Mesendoderm (in vitro differentiated cells): ENCODE measurements around the gene NCAPG2.
"Not testable (repeated sequence)": the region's sequence is repeated elsewhere in the genome, so short reads cannot be mapped to it uniquely, and the experiment has no call there.

ENCODE experiments used
- DNase-seq: peaks from one replicate; pipeline ENCODE4 v3.0.0; 2013
- H2AK5ac ChIP-seq: 2 replicates; pipeline ENCODE4 v1.6.1; 2013; ENCODE audit warnings: low read length, inconsistent platforms
- H2BK120ac ChIP-seq: 2 replicates; pipeline ENCODE4 v1.6.1; 2013; ENCODE audit warnings: low read depth, mild to moderate bottlenecking, low read length, moderate library complexity, mixed read lengths
- H2BK15ac ChIP-seq: replicated peaks from 2 replicates; pipeline ENCODE4 v1.6.1; 2013; ENCODE audit warnings: low read depth, mild to moderate bottlenecking, moderate library complexity
- H2BK5ac ChIP-seq: 2 replicates; pipeline ENCODE4 v1.6.1; 2013; ENCODE audit warnings: low read length, inconsistent platforms
- H3K18ac ChIP-seq: 2 replicates; pipeline ENCODE4 v1.6.1; 2013; ENCODE audit warnings: mild to moderate bottlenecking, low read length, mixed read lengths
- H3K23ac ChIP-seq: one replicate; pipeline ENCODE4 v1.6.1; 2013; ENCODE audit warnings: low read length
- H3K27ac ChIP-seq: 2 replicates; pipeline ENCODE4 v1.5.1; 2013; ENCODE audit warnings: low read depth, mild to moderate bottlenecking, inconsistent platforms, low read length, moderate library complexity
- H3K27me3 ChIP-seq: 2 replicates; pipeline ENCODE4 v1.6.1; 2013; ENCODE audit warnings: low read length, control low read depth, mild to moderate bottlenecking, inconsistent platforms; ENCODE audit not compliant: insufficient read depth, poor library complexity
- H3K36me3 ChIP-seq: 2 replicates; pipeline ENCODE4 v1.6.1; 2013; ENCODE audit warnings: low read length, inconsistent platforms; ENCODE audit not compliant: control insufficient read depth, insufficient read depth
- H3K4ac ChIP-seq: one replicate; pipeline ENCODE4 v1.6.1; 2013; ENCODE audit warnings: low read depth, mild to moderate bottlenecking, low read length, moderate library complexity
- H3K4me1 ChIP-seq: 2 replicates; pipeline ENCODE4 v1.6.1; 2013; ENCODE audit warnings: low read depth, low read length, inconsistent platforms; ENCODE audit not compliant: control insufficient read depth
- H3K4me2 ChIP-seq: 2 replicates; pipeline ENCODE4 v1.6.1; 2013; ENCODE audit warnings: low read length
- H3K4me3 ChIP-seq: 2 replicates; pipeline ENCODE4 v1.5.1; 2013; ENCODE audit warnings: mild to moderate bottlenecking, low read length
- H3K56ac ChIP-seq: one replicate; pipeline ENCODE4 v1.6.1; 2013; ENCODE audit warnings: low read length
- H3K79me1 ChIP-seq: 2 replicates; pipeline ENCODE4 v1.6.1; 2013; ENCODE audit warnings: low read length, inconsistent platforms
- H3K79me2 ChIP-seq: 2 replicates; pipeline ENCODE4 v1.6.1; 2013; ENCODE audit warnings: mild to moderate bottlenecking, low read length; ENCODE audit not compliant: control insufficient read depth, insufficient read depth
- H3K9ac ChIP-seq: 2 replicates; pipeline ENCODE4 v1.6.1; 2013; ENCODE audit warnings: low read length, inconsistent platforms
- H4K5ac ChIP-seq: one replicate; pipeline ENCODE4 v1.6.1; 2013; ENCODE audit warnings: low read length
- H4K8ac ChIP-seq: one replicate; pipeline ENCODE4 v1.6.1; 2013; ENCODE audit warnings: low read depth, mild to moderate bottlenecking, control low read depth, low read length, moderate library complexity
- WGBS: extraction: QIAGEN DNeasy Blood & Tissue Kit; methylation state at CpG from one replicate; pipeline ENCODE4 v1.1.7; 2013; ENCODE audit warnings: low lambda C conversion rate, missing lambda C conversion rate; ENCODE audit not compliant: insufficient coverage; ENCODE audit errors: extremely low coverage; 5-methylcytosine and 5-hydroxymethylcytosine counted together

NCAPG2 gene

DNA sequence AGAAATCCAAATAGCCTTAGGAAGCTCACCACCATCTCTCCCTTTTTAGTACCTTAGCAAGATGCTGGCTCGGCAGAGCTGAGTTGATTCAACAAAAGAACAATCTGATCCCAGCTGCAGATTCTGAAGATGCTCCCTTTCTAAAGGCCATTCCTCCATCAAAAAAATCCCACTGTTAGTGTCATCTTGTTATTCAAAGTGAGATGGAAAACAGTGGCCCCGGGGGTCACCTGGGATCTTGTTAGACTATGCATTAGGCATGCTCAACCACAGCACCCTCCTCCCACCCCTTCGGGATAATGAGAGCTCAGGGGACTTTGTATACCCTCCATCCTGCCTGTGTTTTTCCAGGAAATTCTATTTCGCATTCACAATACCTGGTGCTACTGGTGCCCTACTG, 2.4 kb downstream of the NCAPG2 start:
- no peak overlapping the region for H3K9ac ChIP-seq
- whole genome bisulfite sequencing = no CpG with 5 or more reads among the region's 4 CpGs
- peak; percentile 16 for DNase-seq

DNA sequence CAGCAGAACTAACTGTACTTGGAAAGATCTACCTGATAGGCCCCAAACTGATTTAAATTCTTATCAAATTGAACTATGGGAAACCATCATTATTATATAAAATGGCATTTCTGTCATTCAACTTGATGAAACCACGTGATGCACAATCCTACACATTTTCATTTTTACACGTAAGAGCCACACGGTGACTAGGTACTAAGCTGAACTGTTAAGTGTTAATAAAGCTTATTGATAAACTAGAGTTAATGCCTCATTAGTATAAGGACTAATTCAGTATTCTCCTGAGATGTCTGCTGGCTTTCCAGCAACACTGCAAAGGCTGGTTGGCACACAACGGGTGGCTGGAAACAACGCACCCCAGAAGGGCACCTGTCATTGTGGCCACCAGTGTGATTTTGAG, 4.6 kb downstream of the NCAPG2 start:
- Histone ChIP-seq H3K36me3 (peaks cover 9% of the 10 kb centered on the region), H3K4ac (no peak overlapping the region), H2BK120ac (no peak overlapping the region), H3K4me3 (no peak overlapping the region), H3K9ac (no peak overlapping the region), H3K56ac (no peak overlapping the region), H3K18ac (no peak overlapping the region), H2AK5ac (no peak overlapping the region), H2BK5ac (no peak overlapping the region), H3K79me2 (peaks cover 54% of the 10 kb centered on the region), H3K23ac (no peak overlapping the region), H4K5ac (no peak overlapping the region), H3K27ac (no peak overlapping the region), H3K27me3 (no peaks in the 10 kb centered on the region), H4K8ac (no peak overlapping the region), H3K4me2 (no peak overlapping the region), H3K79me1 (peaks cover 25% of the 10 kb centered on the region), H2BK15ac (no peak overlapping the region), H3K4me1 (peaks cover 7% of the 10 kb centered on the region)
- no peak for DNase-seq
- WGBS = no CpG with 5 or more reads among the region's 5 CpGs

More for the DNA sequence above, 2.4 kb downstream of the NCAPG2 start:
- peaks cover 47% of the 10 kb centered on the region for H3K79me2 ChIP-seq
- H2AK5ac ChIP-seq = no peak overlapping the region
- H3K4ac ChIP-seq = no peak overlapping the region
- H2BK15ac ChIP-seq = no peak overlapping the region
- no peak overlapping the region for H3K23ac ChIP-seq
- H3K36me3 ChIP-seq = peaks cover 8% of the 10 kb centered on the region
- peaks cover 20% of the 10 kb centered on the region for H3K79me1 ChIP-seq
- no peak overlapping the region for H3K4me2 ChIP-seq
- H3K18ac ChIP-seq = no peak overlapping the region
- H3K4me1 ChIP-seq = peaks cover 7% of the 10 kb centered on the region
- no peak overlapping the region for H4K8ac ChIP-seq
- no peak overlapping the region for H3K56ac ChIP-seq
- no peak overlapping the region for H2BK120ac ChIP-seq
- H3K27ac ChIP-seq = no peak overlapping the region
- no peaks in the 10 kb centered on the region for H3K27me3 ChIP-seq
- no peak overlapping the region for H2BK5ac ChIP-seq
- H3K4me3 ChIP-seq = no peak overlapping the region
- no peak overlapping the region for H4K5ac ChIP-seq

- H2AK5ac ChIP-seq = no peak overlapping the region
- H4K5ac ChIP-seq = no peak overlapping the region
- no peak overlapping the region for H3K4me2 ChIP-seq
- no peak for DNase-seq
- H3K4ac ChIP-seq = no peak overlapping the region
- no peak overlapping the region for H4K8ac ChIP-seq
- H2BK15ac ChIP-seq = no peak overlapping the region
- H3K27ac ChIP-seq = no peak overlapping the region
- no peak overlapping the region for H2BK120ac ChIP-seq
- H2BK5ac ChIP-seq = no peak overlapping the region
- peaks cover 9% of the 10 kb centered on the region for H3K36me3 ChIP-seq
- peaks cover 7% of the 10 kb centered on the region for H3K4me1 ChIP-seq
- H3K23ac ChIP-seq = no peak overlapping the region
- H3K9ac ChIP-seq = no peak overlapping the region
- H3K79me1 ChIP-seq = peaks cover 25% of the 10 kb centered on the region
- peaks cover 58% of the 10 kb centered on the region for H3K79me2 ChIP-seq
- H3K56ac ChIP-seq = no peak overlapping the region
- WGBS = no CpG with 5 or more reads among the region's 1 CpG
- no peaks in the 10 kb centered on the region for H3K27me3 ChIP-seq
- H3K4me3 ChIP-seq = no peak overlapping the region
- H3K18ac ChIP-seq = no peak overlapping the region
Observed at GRCh38 chr7:158699341-158699740, 5.3 kb downstream of the NCAPG2 start.

DNA sequence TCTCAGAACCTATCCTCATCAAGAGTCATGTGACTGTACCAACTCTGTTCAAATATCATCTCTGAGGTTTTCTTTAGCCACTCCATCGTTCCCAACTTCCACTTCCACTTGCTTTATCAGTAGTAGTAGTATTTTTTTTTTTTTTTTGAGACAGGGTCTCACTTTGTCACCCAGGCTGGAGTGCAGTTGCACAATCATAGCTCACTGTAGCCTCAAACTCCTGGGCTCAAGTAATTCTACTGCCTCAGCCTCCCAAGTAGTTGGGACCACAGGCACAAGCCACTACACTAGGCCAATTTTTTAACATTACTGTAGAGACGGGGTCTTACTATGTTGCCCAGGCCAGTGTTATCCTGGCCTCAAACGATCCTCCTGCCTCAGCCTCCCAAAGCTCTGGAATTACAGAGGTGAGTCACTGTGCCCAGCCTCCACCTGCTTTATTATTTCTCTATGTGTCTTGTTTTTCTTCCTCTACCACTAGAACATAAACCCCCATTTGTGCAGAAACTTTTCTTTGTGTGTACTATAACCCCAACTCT, 5.9 kb downstream of the NCAPG2 start:
- no peak overlapping the region for H2BK15ac ChIP-seq
- H3K4me2 ChIP-seq = no peak overlapping the region
- H3K23ac ChIP-seq = no peak overlapping the region
- H3K4me1 ChIP-seq = peaks cover 7% of the 10 kb centered on the region
- no CpG with 5 or more reads among the region's 3 CpGs for WGBS
- H3K4me3 ChIP-seq = no peak overlapping the region
- peaks cover 53% of the 10 kb centered on the region for H3K79me2 ChIP-seq
- no peak overlapping the region for H2BK120ac ChIP-seq
- no peak overlapping the region for H3K4ac ChIP-seq
- no peak overlapping the region for H2BK5ac ChIP-seq
- H3K18ac ChIP-seq = no peak overlapping the region
- peaks cover 25% of the 10 kb centered on the region for H3K79me1 ChIP-seq
- no peak overlapping the region for H4K8ac ChIP-seq
- no peak overlapping the region for H4K5ac ChIP-seq
- no peak overlapping the region for H3K9ac ChIP-seq
- H3K27me3 ChIP-seq = no peaks in the 10 kb centered on the region
- H3K56ac ChIP-seq = no peak overlapping the region
- no peak for DNase-seq
- peaks cover 9% of the 10 kb centered on the region for H3K36me3 ChIP-seq
- no peak overlapping the region for H2AK5ac ChIP-seq
- no peak overlapping the region for H3K27ac ChIP-seq

GRCh38 chr7:158697597-158697996, 7.0 kb downstream of the NCAPG2 start:
- WGBS = no CpG with 5 or more reads among the region's 2 CpGs
- not testable (repeated sequence) for H3K23ac ChIP-seq, H3K36me3 ChIP-seq

More at GRCh38 chr7:158697597-158697996, 7.0 kb downstream of the NCAPG2 start:
- not testable (repeated sequence) for H2AK5ac ChIP-seq, H4K8ac ChIP-seq, H2BK15ac ChIP-seq, H3K56ac ChIP-seq, DNase-seq, H3K4me3 ChIP-seq, H4K5ac ChIP-seq, H3K9ac ChIP-seq, H3K27ac ChIP-seq, H2BK120ac ChIP-seq, H3K4me1 ChIP-seq, H3K18ac ChIP-seq, H3K4me2 ChIP-seq, H2BK5ac ChIP-seq, H3K4ac ChIP-seq, H3K27me3 ChIP-seq
- Histone ChIP-seq H3K79me2 (peaks cover 43% of the 10 kb centered on the region), H3K79me1 (peaks cover 21% of the 10 kb centered on the region)
